ENCODE results near the gene RBM38.
"Not testable (repeated sequence)": the region's sequence is repeated elsewhere in the genome, so short reads cannot be mapped to it uniquely, and the experiment has no call there.

RBM38 gene

DNA sequence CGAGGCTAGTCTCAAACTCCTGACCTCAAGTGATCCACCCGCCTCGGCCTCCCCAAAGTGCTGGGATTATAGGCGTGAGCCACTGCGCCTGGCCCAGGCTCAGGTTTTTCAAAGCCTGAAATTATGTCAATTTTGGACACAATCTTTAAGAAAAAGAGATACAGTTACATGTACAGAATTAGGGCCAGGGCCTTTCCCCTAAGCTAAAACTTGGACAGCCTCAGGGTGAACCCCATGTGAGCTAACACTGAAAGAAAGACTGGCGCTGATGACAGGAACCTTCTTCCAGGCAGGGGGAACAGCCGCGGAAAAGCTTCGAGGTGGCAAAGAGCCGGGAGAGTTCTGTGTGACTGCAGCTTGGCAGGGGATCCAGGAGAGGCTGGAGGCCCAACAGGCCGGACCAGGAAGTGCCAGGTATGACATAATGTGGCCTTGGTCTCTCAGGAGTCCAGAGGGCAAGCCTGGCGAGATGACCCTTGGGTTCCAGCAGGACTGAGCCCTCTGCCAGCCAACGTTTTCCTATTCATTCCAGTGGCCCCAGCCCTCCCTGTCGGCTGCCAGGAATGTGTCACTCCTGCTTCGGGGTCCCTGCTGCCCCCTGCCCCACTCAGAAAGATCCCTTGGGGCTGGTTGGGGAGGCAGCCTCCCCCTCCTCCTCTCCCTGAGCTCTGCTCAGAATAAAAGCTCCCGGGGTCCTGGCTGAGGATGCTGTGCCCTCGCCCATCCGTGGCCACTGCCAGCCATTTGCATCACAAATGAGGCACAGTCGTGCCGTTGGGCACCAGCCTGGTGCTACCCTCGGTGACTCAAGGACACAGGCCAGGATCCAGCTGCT lies 37.3 kb downstream of the RBM38 start:
- no peaks in the 10 kb centered on the region for H3K9me3 ChIP-seq (ENCODE audit: insufficient read depth, low read depth, low read length)
- no peak overlapping the region for H3K4me3 ChIP-seq (ENCODE audit: low read length)
- no peaks in the 10 kb centered on the region for H3K36me3 ChIP-seq (ENCODE audit: insufficient read depth, low read depth, low read length)
- H3K27me3 ChIP-seq (ENCODE audit: insufficient read depth, low read length), result no peaks in the 10 kb centered on the region
- H3K4me1 ChIP-seq (ENCODE audit: insufficient read depth, low read length), result peaks cover 4% of the 10 kb centered on the region; the same call in 1 of the 2 replicates
- no peak overlapping the region for H3K27ac ChIP-seq (ENCODE audit: low read length)
- no peak overlapping the region for H3K9ac ChIP-seq (ENCODE audit: low read depth, low read length)

DNA sequence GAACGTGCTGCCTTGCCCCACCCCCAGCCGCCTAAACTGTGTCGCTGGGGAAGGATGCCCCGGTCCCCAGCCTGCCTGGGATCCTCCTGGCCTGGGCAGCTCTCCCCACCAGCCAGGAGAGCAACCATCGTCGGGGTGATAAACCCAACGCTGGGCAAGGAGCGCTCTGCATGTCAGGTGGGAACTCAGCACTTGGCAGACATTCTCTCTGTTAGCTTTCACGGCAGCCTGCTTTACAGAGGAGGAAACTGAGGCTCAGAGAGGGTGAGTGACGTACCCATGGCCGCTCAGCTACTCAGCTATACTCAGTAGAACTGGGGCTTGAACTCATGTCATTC lies 37.9 kb downstream of the RBM38 start:
- H3K27ac ChIP-seq (ENCODE audit: low read length), result no peak overlapping the region
- H3K27me3 ChIP-seq (ENCODE audit: insufficient read depth, low read length), result no peaks in the 10 kb centered on the region

DNA sequence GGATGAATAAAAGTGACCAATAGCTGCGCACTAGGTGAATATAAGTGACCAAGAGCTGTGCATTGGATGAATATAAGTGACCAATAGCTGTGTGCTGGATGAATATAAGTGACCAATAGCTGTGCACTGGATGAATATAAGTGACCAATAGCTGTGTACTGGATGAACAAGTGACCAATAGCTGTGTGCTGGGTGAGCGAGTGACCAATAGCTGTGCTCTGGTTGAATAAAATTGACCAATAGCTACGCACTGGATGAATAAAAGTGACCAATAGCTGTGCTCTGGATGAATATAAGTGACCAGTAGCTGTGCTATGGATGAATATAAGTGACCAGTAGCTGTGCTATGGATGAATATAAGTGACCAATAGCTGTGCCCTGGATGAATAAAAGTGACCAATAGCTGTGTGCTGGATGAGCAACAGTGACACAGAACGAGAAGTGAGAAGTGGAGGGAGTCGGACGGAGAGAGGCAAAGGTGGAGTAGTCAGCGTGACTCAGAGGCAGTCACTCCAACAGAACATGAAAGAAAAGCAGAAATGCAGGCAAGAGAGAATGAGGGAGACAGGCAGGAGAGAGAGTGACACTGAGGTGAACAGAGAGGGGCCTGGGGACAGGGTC lies 38.5 kb downstream of the RBM38 start:
- peaks cover 4% of the 10 kb centered on the region; the same call in 1 of the 2 replicates for H3K4me1 ChIP-seq (ENCODE audit: insufficient read depth, low read length)
- H3K9me3 ChIP-seq (ENCODE audit: insufficient read depth, low read depth, low read length), result no peaks in the 10 kb centered on the region
- no peak overlapping the region for H3K27ac ChIP-seq (ENCODE audit: low read length)
- H3K27me3 ChIP-seq (ENCODE audit: insufficient read depth, low read length), result no peaks in the 10 kb centered on the region
- no peak overlapping the region for H3K4me3 ChIP-seq (ENCODE audit: low read length)
- H3K9ac ChIP-seq (ENCODE audit: low read depth, low read length), result no peak overlapping the region
- H3K36me3 ChIP-seq (ENCODE audit: insufficient read depth, low read depth, low read length), result no peaks in the 10 kb centered on the region

More for the DNA sequence above, 37.9 kb downstream of the RBM38 start:
- no peaks in the 10 kb centered on the region for H3K36me3 ChIP-seq (ENCODE audit: insufficient read depth, low read depth, low read length)
- H3K4me3 ChIP-seq (ENCODE audit: low read length), result no peak overlapping the region
- no peak overlapping the region for H3K9ac ChIP-seq (ENCODE audit: low read depth, low read length)
- peaks cover 4% of the 10 kb centered on the region; the same call in 1 of the 2 replicates for H3K4me1 ChIP-seq (ENCODE audit: insufficient read depth, low read length)
- H3K9me3 ChIP-seq (ENCODE audit: insufficient read depth, low read depth, low read length), result no peaks in the 10 kb centered on the region

DNA sequence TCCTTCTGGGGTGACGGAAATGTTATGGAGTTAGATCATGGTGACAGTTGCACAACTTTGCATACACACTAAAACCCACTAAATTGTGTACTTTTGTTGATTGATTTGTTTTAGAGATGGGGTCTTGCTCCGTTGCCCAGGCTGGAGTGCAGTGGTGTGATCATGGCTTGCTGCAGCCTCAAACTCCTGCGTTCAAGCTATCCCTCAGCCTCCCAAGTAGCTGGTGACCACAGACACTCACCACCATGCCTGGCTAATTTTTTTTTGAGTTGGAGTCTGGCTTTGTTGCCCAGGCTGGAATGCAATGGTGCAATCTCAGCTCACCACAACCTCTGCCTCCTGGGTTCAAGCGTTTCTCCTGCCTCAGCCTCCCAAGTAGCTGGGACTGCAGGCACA lies 39.0 kb downstream of the RBM38 start:
- H3K9ac ChIP-seq (ENCODE audit: low read depth, low read length); H3K36me3 ChIP-seq (ENCODE audit: insufficient read depth, low read depth, low read length); H3K9me3 ChIP-seq (ENCODE audit: insufficient read depth, low read depth, low read length); H3K4me3 ChIP-seq (ENCODE audit: low read length); H3K27ac ChIP-seq (ENCODE audit: low read length); H3K4me1 ChIP-seq (ENCODE audit: insufficient read depth, low read length); H3K27me3 ChIP-seq (ENCODE audit: insufficient read depth, low read length): not testable (repeated sequence)

DNA sequence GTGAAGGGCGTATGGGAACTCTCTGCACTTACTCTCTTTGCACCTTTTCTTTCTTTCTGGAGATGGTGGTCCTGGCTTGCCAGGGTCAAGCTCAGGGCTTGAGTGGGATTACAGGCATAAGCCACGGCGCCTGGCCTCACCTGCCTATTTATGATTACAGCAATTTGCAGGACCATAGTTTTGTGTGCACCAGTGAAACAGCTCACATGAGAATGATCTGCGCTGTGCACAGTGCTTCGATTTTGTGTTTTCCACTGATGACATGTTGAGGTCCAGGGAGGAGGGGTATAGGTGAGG lies 40.3 kb downstream of the RBM38 start:
- H3K4me1 ChIP-seq (ENCODE audit: insufficient read depth, low read length), result no peaks in the 10 kb centered on the region; the same call in 1 of the 2 replicates
- H3K9me3 ChIP-seq (ENCODE audit: insufficient read depth, low read depth, low read length), result no peaks in the 10 kb centered on the region
- H3K4me3 ChIP-seq (ENCODE audit: low read length), result no peak overlapping the region
- no peak overlapping the region for H3K9ac ChIP-seq (ENCODE audit: low read depth, low read length)
- H3K36me3 ChIP-seq (ENCODE audit: insufficient read depth, low read depth, low read length), result no peaks in the 10 kb centered on the region
- no peaks in the 10 kb centered on the region for H3K27me3 ChIP-seq (ENCODE audit: insufficient read depth, low read length)
- H3K27ac ChIP-seq (ENCODE audit: low read length), result no peak overlapping the region

DNA sequence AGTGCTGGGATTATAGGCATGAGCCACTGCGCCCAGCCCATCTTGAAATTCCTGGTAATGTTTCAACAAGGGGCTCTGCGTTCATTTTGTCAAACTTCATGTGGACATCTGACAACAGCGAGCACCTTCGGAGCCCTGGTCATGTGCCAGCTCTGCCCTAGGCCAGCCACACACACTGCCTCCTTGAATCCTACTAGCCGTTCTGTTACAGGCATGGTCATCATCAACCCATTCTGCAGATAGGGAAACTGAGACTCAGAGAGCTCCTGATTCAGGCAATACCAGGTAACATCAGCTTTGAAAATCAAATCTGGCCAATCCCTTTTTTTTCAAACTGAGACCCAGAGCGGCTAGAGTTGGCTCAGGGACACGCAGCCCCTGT lies 41.3 kb downstream of the RBM38 start:
- no peaks in the 10 kb centered on the region; the same call in 1 of the 2 replicates for H3K4me1 ChIP-seq (ENCODE audit: insufficient read depth, low read length)

DNA sequence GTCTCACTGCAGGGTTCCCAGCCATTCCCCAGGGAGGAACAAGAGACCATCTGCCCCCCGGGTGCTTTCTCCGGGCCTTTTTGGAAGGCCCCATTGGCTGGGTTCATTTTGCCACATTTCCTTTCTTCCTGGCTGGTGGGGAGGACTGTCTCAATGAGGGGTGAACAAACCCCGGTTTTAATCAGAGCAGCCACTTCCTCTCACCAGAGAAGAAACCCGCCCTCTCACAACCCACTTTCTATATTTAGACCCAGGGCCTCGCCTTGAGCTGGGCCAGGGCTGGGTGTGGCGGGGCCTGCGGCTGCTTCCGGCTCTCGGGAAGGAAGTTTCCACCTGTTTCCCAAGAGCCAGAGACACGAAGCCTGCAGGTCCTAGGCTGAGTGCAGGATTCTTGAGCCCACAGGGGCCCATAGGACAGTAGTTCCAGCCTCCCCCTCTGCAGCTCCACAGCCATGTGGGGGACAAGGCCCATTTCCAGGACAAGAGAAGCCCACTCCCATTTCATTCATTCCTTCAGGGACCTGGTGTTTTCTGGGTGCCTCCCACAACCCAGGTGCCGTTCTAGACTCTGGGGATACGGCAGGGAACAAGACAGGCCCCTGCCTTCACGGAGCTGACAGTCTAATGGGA lies 41.8 kb downstream of the RBM38 start:
- H3K4me1 ChIP-seq (ENCODE audit: insufficient read depth, low read length), result no peaks in the 10 kb centered on the region; the same call in 1 of the 2 replicates
- no peak overlapping the region for H3K9ac ChIP-seq (ENCODE audit: low read depth, low read length)
- no peak overlapping the region for H3K27ac ChIP-seq (ENCODE audit: low read length)
- H3K27me3 ChIP-seq (ENCODE audit: insufficient read depth, low read length), result no peaks in the 10 kb centered on the region
- no peaks in the 10 kb centered on the region for H3K36me3 ChIP-seq (ENCODE audit: insufficient read depth, low read depth, low read length)
- no peaks in the 10 kb centered on the region for H3K9me3 ChIP-seq (ENCODE audit: insufficient read depth, low read depth, low read length)
- H3K4me3 ChIP-seq (ENCODE audit: low read length), result no peak overlapping the region

More for the DNA sequence above, 41.3 kb downstream of the RBM38 start:
- Histone ChIP-seq H3K36me3 (ENCODE audit: insufficient read depth, low read depth, low read length) (no peaks in the 10 kb centered on the region), H3K9me3 (ENCODE audit: insufficient read depth, low read depth, low read length) (no peaks in the 10 kb centered on the region), H3K9ac (ENCODE audit: low read depth, low read length) (no peak overlapping the region), H3K27me3 (ENCODE audit: insufficient read depth, low read length) (no peaks in the 10 kb centered on the region), H3K27ac (ENCODE audit: low read length) (no peak overlapping the region), H3K4me3 (ENCODE audit: low read length) (no peak overlapping the region)

DNA sequence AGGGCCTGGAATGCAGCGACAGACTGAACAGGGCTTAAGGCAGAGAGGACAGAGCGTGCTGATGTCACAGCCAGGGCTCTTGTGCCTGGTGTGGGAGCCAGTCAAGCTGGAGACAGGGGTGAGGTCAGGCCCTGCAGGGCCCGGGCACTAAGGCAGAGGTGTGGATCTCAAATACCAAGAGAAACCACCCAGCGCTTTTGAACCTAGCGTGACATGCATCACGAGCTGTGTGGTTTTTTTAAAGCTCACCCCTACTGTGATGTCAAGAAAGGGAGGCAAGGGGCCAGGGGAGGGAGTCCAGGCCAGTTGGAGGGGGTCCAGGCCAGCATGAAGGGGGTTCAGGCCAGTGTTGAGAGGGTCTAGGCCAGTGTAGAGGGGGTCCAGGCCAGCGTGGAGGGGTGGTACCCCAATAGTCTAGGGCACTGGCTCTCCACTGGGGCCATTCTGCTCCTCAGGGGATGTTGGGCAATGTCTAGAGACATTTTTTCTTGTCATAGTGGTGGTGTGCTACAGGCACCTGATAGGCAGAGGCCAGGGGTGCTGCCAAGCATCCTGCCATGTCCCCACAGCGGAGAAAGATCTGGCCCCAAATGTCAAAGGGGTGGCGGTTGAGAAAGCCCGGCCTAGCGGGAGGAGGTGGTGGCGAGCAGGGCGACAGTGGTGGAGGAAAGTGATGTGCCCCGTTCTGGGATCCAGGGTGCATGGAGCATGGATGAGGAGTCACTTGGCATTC lies 42.6 kb downstream of the RBM38 start:
- H3K4me1 ChIP-seq (ENCODE audit: insufficient read depth, low read length), result no peaks in the 10 kb centered on the region; the same call in 1 of the 2 replicates
- H3K36me3 ChIP-seq (ENCODE audit: insufficient read depth, low read depth, low read length), result no peaks in the 10 kb centered on the region
- H3K27me3 ChIP-seq (ENCODE audit: insufficient read depth, low read length), result no peaks in the 10 kb centered on the region
- H3K4me3 ChIP-seq (ENCODE audit: low read length), result no peak overlapping the region
- no peak overlapping the region for H3K27ac ChIP-seq (ENCODE audit: low read length)
- H3K9me3 ChIP-seq (ENCODE audit: insufficient read depth, low read depth, low read length), result no peaks in the 10 kb centered on the region
- no peak overlapping the region for H3K9ac ChIP-seq (ENCODE audit: low read depth, low read length)

DNA sequence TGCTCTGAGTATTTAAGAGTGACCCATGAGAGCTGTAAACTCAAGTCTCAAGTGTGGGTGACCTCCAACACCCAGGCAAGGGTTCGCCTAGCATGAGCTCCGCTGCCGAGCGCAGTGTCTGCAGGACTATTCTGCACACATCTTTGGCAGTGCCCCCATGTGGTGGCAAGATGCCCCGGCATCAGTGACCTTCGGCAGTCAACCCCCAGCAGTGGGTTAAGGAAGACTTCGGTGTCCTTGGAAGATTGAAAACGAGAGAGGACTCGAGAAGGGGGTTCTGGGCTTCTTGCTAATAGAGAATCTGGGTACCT lies 43.1 kb downstream of the RBM38 start:
- no peaks in the 10 kb centered on the region for H3K9me3 ChIP-seq (ENCODE audit: insufficient read depth, low read depth, low read length)

DNA sequence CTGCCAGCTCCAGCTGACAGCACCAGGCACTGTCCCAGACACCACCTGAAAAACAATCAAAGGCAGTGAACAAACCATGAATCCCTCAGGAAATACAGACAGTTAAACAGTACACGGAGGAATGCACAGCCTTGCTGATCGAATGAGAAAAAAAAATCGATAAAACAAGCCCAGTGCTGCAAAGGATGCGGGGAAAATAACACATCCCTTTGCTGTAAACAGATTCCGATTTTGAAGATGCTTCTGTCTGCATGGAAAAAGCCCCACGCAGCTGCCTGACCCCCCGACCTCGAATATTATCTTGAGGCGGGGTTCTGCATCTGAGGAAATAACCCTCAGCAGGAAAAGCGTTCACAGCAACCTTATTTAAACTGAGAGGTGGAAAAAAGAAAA lies 43.9 kb downstream of the RBM38 start:
- Histone ChIP-seq H3K9me3 (ENCODE audit: insufficient read depth, low read depth, low read length) (no peaks in the 10 kb centered on the region), H3K36me3 (ENCODE audit: insufficient read depth, low read depth, low read length) (no peaks in the 10 kb centered on the region), H3K4me3 (ENCODE audit: low read length) (no peak overlapping the region), H3K4me1 (ENCODE audit: insufficient read depth, low read length) (no peaks in the 10 kb centered on the region; the same call in 1 of the 2 replicates), H3K9ac (ENCODE audit: low read depth, low read length) (no peak overlapping the region), H3K27ac (ENCODE audit: low read length) (no peak overlapping the region), H3K27me3 (ENCODE audit: insufficient read depth, low read length) (no peaks in the 10 kb centered on the region)

More for the DNA sequence above, 43.1 kb downstream of the RBM38 start:
- H3K27me3 ChIP-seq (ENCODE audit: insufficient read depth, low read length), result no peaks in the 10 kb centered on the region
- no peaks in the 10 kb centered on the region for H3K36me3 ChIP-seq (ENCODE audit: insufficient read depth, low read depth, low read length)
- H3K4me1 ChIP-seq (ENCODE audit: insufficient read depth, low read length), result no peaks in the 10 kb centered on the region; the same call in 1 of the 2 replicates
- H3K4me3 ChIP-seq (ENCODE audit: low read length), result no peak overlapping the region
- H3K27ac ChIP-seq (ENCODE audit: low read length), result no peak overlapping the region
- no peak overlapping the region for H3K9ac ChIP-seq (ENCODE audit: low read depth, low read length)

DNA sequence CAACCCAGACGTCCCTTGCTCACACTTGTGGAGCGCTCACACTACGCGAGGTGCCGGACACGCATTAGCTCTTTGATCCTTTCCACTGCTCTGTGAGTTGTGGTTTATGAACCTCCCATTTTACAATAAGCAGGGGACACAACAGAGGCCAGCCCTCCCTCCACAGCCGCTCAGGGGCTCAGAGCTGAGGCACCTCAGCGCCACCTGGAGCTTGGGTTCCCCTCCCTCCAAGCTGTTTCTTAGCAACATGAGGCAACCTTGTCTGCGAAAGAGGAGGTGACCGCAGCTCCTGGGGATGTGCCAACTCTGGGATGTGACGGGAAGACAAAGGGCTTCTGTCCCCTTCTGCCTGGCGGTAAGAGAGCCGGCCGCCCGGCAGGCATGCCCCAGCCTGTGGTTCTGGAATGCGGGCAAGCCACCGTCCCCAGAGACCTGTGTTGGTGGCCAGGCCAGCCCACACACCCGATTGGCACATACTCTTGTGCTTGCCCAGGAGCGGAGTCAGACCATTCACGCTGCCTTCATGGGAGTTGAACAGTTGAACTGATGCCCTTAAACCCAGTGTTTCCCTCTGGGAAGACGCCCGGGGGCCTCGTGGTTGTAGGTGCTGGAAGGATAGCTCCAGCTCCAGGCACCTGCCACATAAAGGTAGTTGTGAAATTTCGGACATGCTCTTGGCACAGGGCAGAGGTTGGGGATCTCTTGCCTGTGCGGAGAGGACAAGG lies 44.5 kb downstream of the RBM38 start:
- Histone ChIP-seq H3K36me3 (ENCODE audit: insufficient read depth, low read depth, low read length) (no peaks in the 10 kb centered on the region), H3K4me3 (ENCODE audit: low read length) (no peak overlapping the region), H3K4me1 (ENCODE audit: insufficient read depth, low read length) (no peaks in the 10 kb centered on the region; the same call in 1 of the 2 replicates), H3K9me3 (ENCODE audit: insufficient read depth, low read depth, low read length) (no peaks in the 10 kb centered on the region), H3K9ac (ENCODE audit: low read depth, low read length) (no peak overlapping the region), H3K27me3 (ENCODE audit: insufficient read depth, low read length) (no peaks in the 10 kb centered on the region), H3K27ac (ENCODE audit: low read length) (no peak overlapping the region)

Measured in iPS-20b (cell line).